A549 (cell line): ENCODE results near the gene KRTAP10-7. TPM values are rescaled to one million over a fixed set of nuclear protein-coding genes. Genes with fewer than 3 reads are reported as not detected.

Experiments
- ATAC-seq, 2 experiments: fragments of 200-7000 bp in 1 of 2; fragments of >200 bp in 1 of 2; cut with Nextera tagmentation in 1 of 2; cut with Tn5 transposase in 1 of 2; 3 replicates each; pipeline versions ENCODE4 v1.8.0 to v1.9.1; 2018 to 2020; ENCODE audit warnings: mild to moderate bottlenecking in 1 of 2, moderate library complexity in 1 of 2
- CTCF ChIA-PET: fragments of 300-600 bp; sonication (Branson Sonifier 250); formaldehyde crosslinking; extraction: SDS; loops from one replicate; lab custom pipeline; 2021; ENCODE audit warnings: antibody characterized with exemption, inconsistent platforms; lab: Yijun Ruan, JAX
- POLR2A ChIA-PET: fragments of 350-600 bp; formaldehyde crosslinking; extraction: SDS; loops from one replicate; lab custom pipeline; 2021; ENCODE audit warnings: antibody characterized with exemption, inconsistent platforms; lab: Yijun Ruan, JAX
- DNase-seq, 2 experiments: peaks; one replicate each; pipeline versions ENCODE4 v3.0.0 to v3.0.0-alpha.2; 2011 to 2016; ENCODE audit warnings: low read depth in 1 of 2, low spot score in 1 of 2
- FAIRE-seq: peaks from 2 replicates; lab custom pipeline; 2011; peaks lifted over from hg19 to GRCh38; lab: Jason Lieb, UNC
- H3K27ac ChIP-seq, 2 experiments: fragments of >200 bp; sonication (Bioruptor Twin); formaldehyde crosslinking; 3 replicates each; pipeline ENCODE4 v1.5.1; 2016 to 2017
- H3K4me1 ChIP-seq: fragments of >200 bp; sonication (Bioruptor Twin); formaldehyde crosslinking; 3 replicates; pipeline ENCODE4 v1.6.1; 2016
- H3K4me2 ChIP-seq: fragments of >200 bp; sonication (Bioruptor Twin); formaldehyde crosslinking; 3 replicates; pipeline ENCODE4 v1.6.1; 2016
- H3K4me3 ChIP-seq: fragments of >200 bp; sonication (Bioruptor Twin); formaldehyde crosslinking; 3 replicates; pipeline ENCODE4 v1.5.1; 2016
- H3K9me3 ChIP-seq: fragments of >200 bp; sonication (Bioruptor Twin); formaldehyde crosslinking; 3 replicates; pipeline ENCODE4 v1.6.1; 2016
- ATOH8 ChIP-seq: fragments of 250-450 bp; sonication (Bioruptor Pico); IDR thresholded peaks from 2 replicates; pipeline ENCODE4 v1.5.0; 2020; ENCODE audit warnings: low read depth, mild to moderate bottlenecking, moderate library complexity
- CBX8 ChIP-seq: fragments of 200-600 bp; sonication (generic); IDR thresholded peaks from 2 replicates; pipeline ENCODE4 v1.6.1; 2016
- CHD2 ChIP-seq: fragments of 150-350 bp; IDR thresholded peaks from 2 replicates; pipeline ENCODE4 v1.6.1; 2014; ENCODE audit warnings: low read length; ENCODE audit not compliant: partially characterized antibody
- CHD4 ChIP-seq: fragments of 200-600 bp; sonication (generic); IDR thresholded peaks from 2 replicates; pipeline ENCODE4 v1.6.1; 2016; ENCODE audit warnings: antibody characterized with exemption, mild to moderate bottlenecking, borderline replicate concordance
- E2F6 ChIP-seq: IDR thresholded peaks from 2 replicates; pipeline ENCODE4 v1.6.1; 2012; ENCODE audit warnings: low read depth, borderline replicate concordance
- EHMT2 ChIP-seq: fragments of 200-600 bp; sonication (generic); IDR thresholded peaks from 2 replicates; pipeline ENCODE4 v1.6.1; 2016; ENCODE audit warnings: antibody characterized with exemption, low read depth, mild to moderate bottlenecking, moderate library complexity
- FOSL2 ChIP-seq, 2 experiments: fragments of 450-650 bp in 1 of 2; fragments of >200 bp in 1 of 2; sonication (Bioruptor Twin) in 1 of 2; formaldehyde crosslinking; IDR thresholded peaks; 2 replicates each; pipeline versions ENCODE4 v1.5.0 to v1.6.1; 2016 to 2020; ENCODE audit warnings: mild to moderate bottlenecking in 1 of 2, moderate library complexity in 1 of 2
- FOXS1 ChIP-seq: fragments of 250-450 bp; sonication (Bioruptor Pico); IDR thresholded peaks from 2 replicates; pipeline ENCODE4 v1.5.0; 2020; ENCODE audit warnings: mild to moderate bottlenecking, moderate library complexity
- HEYL ChIP-seq: fragments of 250-450 bp; sonication (Bioruptor Pico); IDR thresholded peaks from 2 replicates; pipeline ENCODE4 v1.8.0; 2021; ENCODE audit warnings: mild to moderate bottlenecking, moderate library complexity
- HOXB13 ChIP-seq: fragments of 250-450 bp; sonication (Bioruptor Pico); IDR thresholded peaks from 2 replicates; pipeline ENCODE4 v1.5.0; 2020; ENCODE audit warnings: low read depth, mild to moderate bottlenecking, moderate library complexity
- HOXB5 ChIP-seq: fragments of 250-450 bp; sonication (Bioruptor Pico); IDR thresholded peaks from 2 replicates; pipeline ENCODE4 v1.5.0; 2020; ENCODE audit warnings: mild to moderate bottlenecking, moderate library complexity
- JUNB ChIP-seq: fragments of >200 bp; sonication (Bioruptor Twin); formaldehyde crosslinking; IDR thresholded peaks from 2 replicates; pipeline ENCODE4 v1.6.1; 2016
- MAZ ChIP-seq: fragments of 150-350 bp; IDR thresholded peaks from 2 replicates; pipeline ENCODE4 v1.6.1; 2014; ENCODE audit warnings: antibody characterized with exemption, low read depth, low read length, borderline replicate concordance
- MYC ChIP-seq: IDR thresholded peaks from 2 replicates; pipeline ENCODE4 v1.6.1; 2012; ENCODE audit warnings: mild to moderate bottlenecking, inconsistent platforms, low read length, improper control_type of control experiment, borderline replicate concordance
- NR3C1 ChIP-seq: fragments of >200 bp; sonication (Bioruptor Twin); formaldehyde crosslinking; IDR thresholded peaks from 3 replicates; pipeline ENCODE4 v1.6.1; 2017
- RCOR1 ChIP-seq: fragments of 150-350 bp; IDR thresholded peaks from 2 replicates; pipeline ENCODE4 v1.6.1; 2014; ENCODE audit warnings: antibody characterized with exemption, low read length, low read depth
- REST ChIP-seq: fragments of 200-600 bp; sonication (generic); IDR thresholded peaks from 2 replicates; pipeline ENCODE4 v1.6.1; 2016; ENCODE audit warnings: antibody characterized with exemption, mild to moderate bottlenecking, moderate library complexity
- SREBF2 ChIP-seq: fragments of 450-650 bp; IDR thresholded peaks from 2 replicates; pipeline ENCODE4 v1.6.1; 2014; ENCODE audit warnings: mild to moderate bottlenecking, moderate library complexity
- TFCP2L1 ChIP-seq: fragments of 250-450 bp; sonication (Bioruptor Pico); IDR thresholded peaks from 2 replicates; pipeline ENCODE4 v1.5.0; 2021; ENCODE audit warnings: mild to moderate bottlenecking
- ZFP36 ChIP-seq: fragments of 450-650 bp; IDR thresholded peaks from 2 replicates; pipeline ENCODE4 v1.6.1; 2014; ENCODE audit warnings: borderline replicate concordance; ENCODE audit not compliant: partially characterized antibody
- WGBS: methylation state at CpG from one replicate; pipeline ENCODE4 v1.1.6; 2017; ENCODE audit errors: missing lambda C conversion rate; 5-methylcytosine and 5-hydroxymethylcytosine counted together
- polyA plus RNA-seq, 4 experiments: library from polyadenylated mRNA; depleted of rRNA in 3 of 4; stranded (reverse); fragments of >200 nt; fragmentation: RNase III in 1 of 4; extraction: RNeasy Plus Mini Kit Qiagen cat#74134 plus additional on column Dnase treatment in 1 of 4; gene quantifications; 2 replicates in 3 of 4; 3 replicates in 1 of 4; pipeline ENCODE4 v1.2.3, GENCODE V29; 2011 to 2017

The KRTAP10-7 gene
- polyA plus RNA-seq, 2 of the 4 experiments (the other 2 are of a cell fraction): not detected

GRCh38 chr21:44628707-44629391 lies 28.5 kb downstream of the KRTAP10-7 start:
- H3K4me3 ChIP-seq: no peak overlapping the region
- peaks cover 12% of the 10 kb centered on the region; the same call in 2 of the 3 replicates for H3K9me3 ChIP-seq
- ATAC-seq: no peak
- FAIRE-seq: no peak
- no peak for DNase-seq
- POLR2A ChIA-PET: no interaction called here
- H3K4me2 ChIP-seq: no peak overlapping the region
- CTCF ChIA-PET: no interaction called here
- whole genome bisulfite sequencing: 41% methylated on average over 7 of the region's 18 CpGs
- TF ChIP-seq CBX8 (no peak), EHMT2 (no peak), SREBF2 (no peak), HOXB13 (CRISPR knock-in tag) (no peak), FOSL2 (IDR thresholded peaks at IDR 0.05) (no peak), FOSL2 (CRISPR knock-in tag; IDR thresholded peaks at IDR 0.05) (no peak), HOXB5 (CRISPR knock-in tag) (no peak)
- TF ChIP-seq, all 56 proteins: peak for 0
- H3K4me1 ChIP-seq: no peaks in the 10 kb centered on the region
- H3K27ac ChIP-seq: no peak overlapping the region

DNA sequence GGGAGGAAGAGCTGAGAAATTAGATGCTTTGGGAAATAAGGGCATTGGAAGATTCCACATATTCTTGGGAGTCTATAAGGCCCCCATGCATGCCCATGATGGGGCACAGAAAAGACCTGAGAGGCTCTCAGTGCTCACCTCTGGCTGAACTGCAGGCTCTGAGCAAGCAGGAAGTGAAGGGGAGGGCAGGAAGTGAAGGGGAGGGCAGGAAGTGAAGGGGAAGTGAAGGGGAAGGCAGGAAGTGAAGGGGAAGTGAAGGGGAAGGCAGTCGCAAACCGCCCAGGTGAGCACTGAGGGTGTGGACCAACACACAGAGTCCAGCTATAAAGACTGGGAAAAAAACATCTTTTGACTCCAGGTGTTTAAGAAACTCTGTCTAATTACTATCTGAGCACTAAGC lies 30.0 kb downstream of the KRTAP10-7 start:
- 89% methylated on average over 2 of the region's 2 CpGs for WGBS
- FAIRE-seq (no peak), DNase-seq (no peak), ATAC-seq (no peak)
- ChIA-PET CTCF (no interaction called here), POLR2A (no interaction called here)
- Histone ChIP-seq H3K4me3 (no peak overlapping the region), H3K4me2 (no peak overlapping the region), H3K9me3 (peaks cover 6% of the 10 kb centered on the region; the same call in 2 of the 3 replicates), H3K27ac (no peak overlapping the region), H3K4me1 (no peaks in the 10 kb centered on the region)
- TF ChIP-seq TFCP2L1 (CRISPR knock-in tag) (no peak), ATOH8 (CRISPR knock-in tag) (no peak), CHD2 (no peak), MAZ (no peak), NR3C1 (no peak), JUNB (no peak), RCOR1 (no peak), ZFP36 (no peak), MYC (no peak), E2F6 (no peak), FOXS1 (CRISPR knock-in tag) (no peak), REST (no peak), CHD4 (no peak), HEYL (CRISPR knock-in tag) (no peak)
